Stimulated activated naive B cell treated with anti-CD40 and anti-IgM and Interleukin-4, amounts not matched to agents 10 μg/mL and 1 μg/mL and 100 μg/mL, for 72 hours (primary cell): ENCODE results near the gene RORB.

Experiments used
- ATAC-seq, 2 donors: fragments of 150-1000 bp; cut with Tn5 transposase; replicated peaks; 2 replicates each; pipeline ENCODE4 v1.10.0; 2021; ENCODE audit warnings: moderate library complexity in 1 of 2
- DNase-seq: peaks from one replicate; pipeline ENCODE4 v3.0.0; 2021
- H3K27ac Mint-ChIP-seq: one replicate; pipeline ENCODE4 v1.8.0; 2022; ENCODE audit warnings: mild to moderate bottlenecking, mixed read lengths
- H3K27me3 Mint-ChIP-seq, 2 donors: one replicate each; pipeline ENCODE4 v1.8.0; 2022; ENCODE audit warnings: mixed read lengths in 2 of 2
- H3K36me3 Mint-ChIP-seq, 2 donors: one replicate each; pipeline ENCODE4 v1.8.0; 2022; ENCODE audit warnings: mixed read lengths in 2 of 2, mild to moderate bottlenecking in 1 of 2
- H3K4me1 Mint-ChIP-seq, 2 donors: one replicate each; pipeline ENCODE4 v1.8.0; 2022; ENCODE audit warnings: mixed read lengths in 2 of 2, mild to moderate bottlenecking in 1 of 2
- H3K4me3 Mint-ChIP-seq, 2 donors: one replicate each; pipeline ENCODE4 v1.8.0; 2022; ENCODE audit warnings: mild to moderate bottlenecking in 2 of 2, mixed read lengths in 2 of 2, moderate library complexity in 1 of 2
- H3K9me3 Mint-ChIP-seq, 2 donors: one replicate each; pipeline ENCODE4 v1.8.0; 2022; ENCODE audit warnings: mixed read lengths in 2 of 2, mild to moderate bottlenecking in 1 of 2

The RORB gene

GRCh38 chr9:74589576-74589975 lies 92.4 kb downstream of the RORB start:
- Mint-ChIP-seq H3K4me1 (peaks cover 13 to 38% of the 10 kb centered on the region in 2 donors), H3K27ac (no peak overlapping the region), H3K9me3 (no peaks in the 10 kb centered on the region), H3K36me3 (no peaks in the 10 kb centered on the region), H3K27me3 (no peaks in the 10 kb centered on the region), H3K4me3 (no peak overlapping the region)
- DNase-seq (peak; percentile 3), ATAC-seq (peak; percentile 65 to 75)

GRCh38 chr9:74595286-74595685 lies 98.2 kb downstream of the RORB start:
- Mint-ChIP-seq H3K27me3 (no peaks in the 10 kb centered on the region), H3K36me3 (no peaks in the 10 kb centered on the region), H3K4me1 (peaks cover 5 to 23% of the 10 kb centered on the region in 2 donors), H3K4me3 (no peak overlapping the region), H3K9me3 (no peaks in the 10 kb centered on the region), H3K27ac (peak overlapping the region; percentile 56)
- DNase-seq (no peak), ATAC-seq (no peak)

- DNase-seq (no peak), ATAC-seq (no peak)
- Mint-ChIP-seq H3K36me3 (no peaks in the 10 kb centered on the region), H3K4me3 (no peak overlapping the region), H3K27me3 (peaks cover 0 to 8% of the 10 kb centered on the region in 2 donors), H3K4me1 (no peaks in the 10 kb centered on the region), H3K9me3 (no peaks in the 10 kb centered on the region), H3K27ac (no peak overlapping the region)
These were observed 101.7 kb downstream of the RORB start for GRCh38 chr9:74598874-74599273.

GRCh38 chr9:74609671-74610405 lies 112.7 kb downstream of the RORB start:
- peak; percentile 78 to 80 for ATAC-seq
- no peak for DNase-seq
- peak overlapping the region in 1 of 2 donors; percentile 11 for H3K4me3 Mint-ChIP-seq
- H3K9me3 Mint-ChIP-seq: peaks cover 0 to 4% of the 10 kb centered on the region in 2 donors
- no peak overlapping the region for H3K27ac Mint-ChIP-seq
- peaks cover 0 to 4% of the 10 kb centered on the region in 2 donors for H3K36me3 Mint-ChIP-seq
- H3K27me3 Mint-ChIP-seq: no peaks in the 10 kb centered on the region
- H3K4me1 Mint-ChIP-seq: peaks cover 24 to 37% of the 10 kb centered on the region in 2 donors

- H3K4me3 Mint-ChIP-seq: peak overlapping the region; percentile 16 to 21
- H3K9me3 Mint-ChIP-seq: peaks cover 0 to 4% of the 10 kb centered on the region in 2 donors
- no peak overlapping the region for H3K27ac Mint-ChIP-seq
- ATAC-seq (peak; percentile 46 to 63), DNase-seq (no peak)
- peaks cover 24 to 37% of the 10 kb centered on the region in 2 donors for H3K4me1 Mint-ChIP-seq
- no peaks in the 10 kb centered on the region for H3K27me3 Mint-ChIP-seq
- H3K36me3 Mint-ChIP-seq: peaks cover 0 to 4% of the 10 kb centered on the region in 2 donors
These were observed 113.5 kb downstream of the RORB start for GRCh38 chr9:74610523-74611061.

- Mint-ChIP-seq H3K27me3 (peaks cover 13 to 19% of the 10 kb centered on the region in 2 donors), H3K4me1 (peaks cover 7 to 27% of the 10 kb centered on the region in 2 donors), H3K4me3 (no peak overlapping the region), H3K27ac (no peak overlapping the region), H3K36me3 (no peaks in the 10 kb centered on the region), H3K9me3 (no peaks in the 10 kb centered on the region)
- ATAC-seq (peak in 1 of 2 donors; percentile 46), DNase-seq (no peak)
These were observed 133.1 kb downstream of the RORB start for GRCh38 chr9:74630228-74630627.

- H3K9me3 Mint-ChIP-seq: no peaks in the 10 kb centered on the region
- no peak overlapping the region for H3K4me3 Mint-ChIP-seq
- DNase-seq (no peak), ATAC-seq (no peak)
- H3K36me3 Mint-ChIP-seq: no peaks in the 10 kb centered on the region
- H3K27ac Mint-ChIP-seq: no peak overlapping the region
- H3K27me3 Mint-ChIP-seq: peaks cover 0 to 13% of the 10 kb centered on the region in 2 donors
- peaks cover 0 to 5% of the 10 kb centered on the region in 2 donors for H3K4me1 Mint-ChIP-seq
These were observed 142.0 kb downstream of the RORB start for GRCh38 chr9:74639112-74639511.

GRCh38 chr9:74642376-74642775 lies 145.2 kb downstream of the RORB start:
- H3K27me3 Mint-ChIP-seq: peaks cover 0 to 13% of the 10 kb centered on the region in 2 donors

GRCh38 chr9:74643303-74643923 lies 146.3 kb downstream of the RORB start:
- DNase-seq (no peak), ATAC-seq (no peak)
- H3K4me1 Mint-ChIP-seq: no peaks in the 10 kb centered on the region

More at GRCh38 chr9:74642376-74642775, 145.2 kb downstream of the RORB start:
- Mint-ChIP-seq H3K4me3 (no peak overlapping the region), H3K36me3 (no peaks in the 10 kb centered on the region), H3K9me3 (no peaks in the 10 kb centered on the region), H3K4me1 (peaks cover 0 to 5% of the 10 kb centered on the region in 2 donors), H3K27ac (no peak overlapping the region)
- ATAC-seq (no peak), DNase-seq (no peak)

GRCh38 chr9:74644023-74644422 lies 146.9 kb downstream of the RORB start:
- DNase-seq (no peak), ATAC-seq (no peak)
- H3K27ac Mint-ChIP-seq: no peak overlapping the region
- H3K4me3 Mint-ChIP-seq: no peak overlapping the region
- no peaks in the 10 kb centered on the region for H3K4me1 Mint-ChIP-seq
- H3K36me3 Mint-ChIP-seq: no peaks in the 10 kb centered on the region
- H3K9me3 Mint-ChIP-seq: no peaks in the 10 kb centered on the region
- H3K27me3 Mint-ChIP-seq: peaks cover 0 to 13% of the 10 kb centered on the region in 2 donors

More at GRCh38 chr9:74643303-74643923, 146.3 kb downstream of the RORB start:
- Mint-ChIP-seq H3K27ac (no peak overlapping the region), H3K4me3 (no peak overlapping the region), H3K36me3 (no peaks in the 10 kb centered on the region), H3K27me3 (peaks cover 0 to 12% of the 10 kb centered on the region in 2 donors), H3K9me3 (no peaks in the 10 kb centered on the region)

- Mint-ChIP-seq H3K27me3 (peaks cover 0 to 13% of the 10 kb centered on the region in 2 donors), H3K36me3 (no peaks in the 10 kb centered on the region), H3K9me3 (no peaks in the 10 kb centered on the region), H3K4me3 (no peak overlapping the region), H3K4me1 (no peaks in the 10 kb centered on the region), H3K27ac (no peak overlapping the region)
- no peak for DNase-seq
- peak; percentile 57 to 68 for ATAC-seq
These were observed 148.0 kb downstream of the RORB start for GRCh38 chr9:74645007-74645639.

- ATAC-seq: no peak
- Mint-ChIP-seq H3K9me3 (no peaks in the 10 kb centered on the region), H3K27me3 (peaks cover 10 to 14% of the 10 kb centered on the region in 2 donors), H3K4me1 (no peaks in the 10 kb centered on the region), H3K4me3 (no peak overlapping the region), H3K27ac (no peak overlapping the region), H3K36me3 (no peaks in the 10 kb centered on the region)
- DNase-seq: no peak
These were observed 156.4 kb downstream of the RORB start for GRCh38 chr9:74653410-74654080.

GRCh38 chr9:74662674-74663073 lies 165.5 kb downstream of the RORB start:
- ATAC-seq: no peak
- DNase-seq: no peak
- H3K9me3 Mint-ChIP-seq: no peaks in the 10 kb centered on the region
- peaks cover 0 to 4% of the 10 kb centered on the region in 2 donors for H3K27me3 Mint-ChIP-seq
- H3K36me3 Mint-ChIP-seq: no peaks in the 10 kb centered on the region
- no peak overlapping the region for H3K4me3 Mint-ChIP-seq
- no peak overlapping the region for H3K27ac Mint-ChIP-seq
- no peaks in the 10 kb centered on the region for H3K4me1 Mint-ChIP-seq

- Mint-ChIP-seq H3K27ac (no peak overlapping the region), H3K27me3 (peaks cover 2 to 4% of the 10 kb centered on the region in 2 donors), H3K4me1 (no peaks in the 10 kb centered on the region), H3K36me3 (no peaks in the 10 kb centered on the region), H3K9me3 (no peaks in the 10 kb centered on the region), H3K4me3 (no peak overlapping the region)
- DNase-seq: no peak
- ATAC-seq: no peak
These were observed 166.3 kb downstream of the RORB start for GRCh38 chr9:74663439-74663838.
